ENCODE data around the gene SEC16A.

- TF ChIP-seq, protein P1, sequence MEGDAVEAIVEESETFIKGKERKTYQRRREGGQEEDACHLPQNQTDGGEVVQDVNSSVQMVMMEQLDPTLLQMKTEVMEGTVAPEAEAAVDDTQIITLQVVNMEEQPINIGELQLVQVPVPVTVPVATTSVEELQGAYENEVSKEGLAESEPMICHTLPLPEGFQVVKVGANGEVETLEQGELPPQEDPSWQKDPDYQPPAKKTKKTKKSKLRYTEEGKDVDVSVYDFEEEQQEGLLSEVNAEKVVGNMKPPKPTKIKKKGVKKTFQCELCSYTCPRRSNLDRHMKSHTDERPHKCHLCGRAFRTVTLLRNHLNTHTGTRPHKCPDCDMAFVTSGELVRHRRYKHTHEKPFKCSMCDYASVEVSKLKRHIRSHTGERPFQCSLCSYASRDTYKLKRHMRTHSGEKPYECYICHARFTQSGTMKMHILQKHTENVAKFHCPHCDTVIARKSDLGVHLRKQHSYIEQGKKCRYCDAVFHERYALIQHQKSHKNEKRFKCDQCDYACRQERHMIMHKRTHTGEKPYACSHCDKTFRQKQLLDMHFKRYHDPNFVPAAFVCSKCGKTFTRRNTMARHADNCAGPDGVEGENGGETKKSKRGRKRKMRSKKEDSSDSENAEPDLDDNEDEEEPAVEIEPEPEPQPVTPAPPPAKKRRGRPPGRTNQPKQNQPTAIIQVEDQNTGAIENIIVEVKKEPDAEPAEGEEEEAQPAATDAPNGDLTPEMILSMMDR (IDR thresholded peaks at IDR 0.05), result no peak
- no peak for TF ChIP-seq POLR2A (IDR thresholded peaks at IDR 0.05)
These were observed 48.8 kb downstream of the SEC16A start for GRCh38 chr9:136433849-136434579.

Measured in Peyer's patch (tissue), 4 donors.